ENCODE data around the gene CERK.

The CERK gene

DNA sequence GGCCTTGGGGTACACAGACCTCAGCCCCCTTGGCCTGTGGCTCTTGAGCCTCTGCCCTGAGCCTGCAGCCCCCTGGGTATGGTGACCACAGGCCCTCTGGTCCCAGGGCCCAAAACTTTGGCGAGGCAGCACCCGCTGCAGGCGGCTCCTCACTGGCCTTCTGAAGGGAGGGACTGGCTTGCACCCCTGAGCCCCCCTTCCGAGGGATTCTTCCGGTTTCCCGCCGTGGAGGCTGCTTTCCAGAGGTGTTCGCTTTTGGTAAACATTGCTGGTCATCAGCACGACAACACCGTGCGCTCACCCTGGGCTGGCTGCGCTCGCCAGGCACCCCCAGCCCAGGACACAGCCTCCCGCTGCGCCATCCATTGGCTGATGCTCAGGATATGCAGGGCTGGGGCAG, 75.8 kb downstream of the CERK start:
- no peak for DNase-seq (ENCODE audit: low read depth in 2 of 2)

DNA sequence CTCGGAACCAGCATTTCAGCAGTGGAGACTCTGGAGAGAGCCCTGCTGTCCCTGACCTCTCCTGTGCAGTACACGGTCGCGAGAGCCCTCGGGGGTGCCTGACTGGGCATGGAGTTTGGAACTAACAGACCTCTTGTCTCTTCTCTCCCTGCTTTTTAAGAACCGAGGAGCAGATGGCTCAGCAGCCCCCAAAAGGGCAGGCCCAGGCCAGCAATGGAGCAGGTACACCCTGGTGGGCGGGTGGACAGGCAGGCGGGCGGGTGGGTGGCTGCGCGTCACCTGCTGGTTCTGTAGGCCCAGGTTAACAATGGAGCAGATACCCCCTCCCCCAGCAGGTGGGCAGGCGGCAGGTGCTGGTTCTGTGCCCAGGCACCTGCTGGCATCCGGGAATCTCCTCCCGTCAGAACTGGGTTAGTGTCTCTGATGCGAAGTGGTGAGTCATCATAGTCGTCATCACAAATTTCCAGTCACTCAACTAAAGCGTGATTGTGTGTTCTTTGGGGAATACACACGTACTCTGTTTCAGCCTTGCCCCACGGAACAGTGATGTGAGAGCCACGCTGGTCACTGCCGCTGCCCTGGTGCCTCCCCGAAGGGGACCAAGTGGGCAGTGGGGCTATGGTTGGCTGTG, 76.7 kb downstream of the CERK start:
- DNase-seq (ENCODE audit: low read depth in 2 of 2), result peak in 1 of 2 donors; percentile 52

DNA sequence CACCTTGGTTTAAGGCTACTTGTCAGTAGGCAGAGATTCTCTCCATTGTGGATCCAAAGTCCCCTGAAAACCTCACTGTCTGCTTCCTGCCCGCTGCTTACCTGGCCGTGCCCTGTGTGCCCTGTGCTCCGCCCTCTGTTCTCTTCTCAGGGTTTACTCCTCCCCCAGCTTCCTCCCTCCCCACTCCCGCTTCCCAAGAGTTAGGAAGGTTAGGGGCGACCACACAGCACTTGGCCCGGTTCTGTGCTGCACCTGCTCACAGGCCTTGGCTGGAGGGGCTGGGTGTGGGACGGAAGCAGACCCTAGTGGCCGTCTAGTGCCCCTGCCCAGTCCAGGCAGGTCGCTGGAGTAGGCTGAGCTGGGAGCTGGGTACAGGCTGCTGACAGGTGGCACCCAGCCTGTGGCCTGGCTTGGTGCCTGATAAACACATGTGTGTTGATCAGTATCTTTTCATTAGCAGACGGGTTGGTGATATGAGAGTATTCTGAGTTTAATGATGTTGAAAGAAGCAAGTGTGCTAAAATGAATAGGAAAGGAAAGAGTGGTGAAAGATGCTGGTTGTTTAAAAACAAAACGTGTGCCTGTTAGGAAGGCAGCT, 77.3 kb downstream of the CERK start:
- DNase-seq (ENCODE audit: low read depth in 2 of 2), result no peak

DNA sequence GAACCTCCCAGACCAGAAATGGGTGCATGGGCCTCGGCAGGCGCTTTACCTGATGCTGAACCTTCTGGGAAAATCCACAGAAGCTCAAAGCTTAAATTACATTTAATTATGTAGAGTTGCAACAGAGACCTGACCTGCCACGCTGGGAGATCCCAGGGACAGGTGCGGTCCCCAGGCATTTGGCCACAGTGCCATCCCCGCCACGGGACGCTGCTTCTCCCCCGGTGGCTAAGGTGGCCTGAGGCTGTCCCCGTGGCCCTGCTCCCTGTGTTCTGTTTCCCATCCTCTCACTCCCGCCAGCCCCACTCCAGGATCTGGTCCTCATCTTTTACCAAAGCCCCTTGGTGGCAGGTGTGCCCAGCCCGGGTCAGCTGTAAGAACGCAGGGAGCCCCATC, 78.3 kb downstream of the CERK start:
- no peak for DNase-seq (ENCODE audit: low read depth in 2 of 2)

DNA sequence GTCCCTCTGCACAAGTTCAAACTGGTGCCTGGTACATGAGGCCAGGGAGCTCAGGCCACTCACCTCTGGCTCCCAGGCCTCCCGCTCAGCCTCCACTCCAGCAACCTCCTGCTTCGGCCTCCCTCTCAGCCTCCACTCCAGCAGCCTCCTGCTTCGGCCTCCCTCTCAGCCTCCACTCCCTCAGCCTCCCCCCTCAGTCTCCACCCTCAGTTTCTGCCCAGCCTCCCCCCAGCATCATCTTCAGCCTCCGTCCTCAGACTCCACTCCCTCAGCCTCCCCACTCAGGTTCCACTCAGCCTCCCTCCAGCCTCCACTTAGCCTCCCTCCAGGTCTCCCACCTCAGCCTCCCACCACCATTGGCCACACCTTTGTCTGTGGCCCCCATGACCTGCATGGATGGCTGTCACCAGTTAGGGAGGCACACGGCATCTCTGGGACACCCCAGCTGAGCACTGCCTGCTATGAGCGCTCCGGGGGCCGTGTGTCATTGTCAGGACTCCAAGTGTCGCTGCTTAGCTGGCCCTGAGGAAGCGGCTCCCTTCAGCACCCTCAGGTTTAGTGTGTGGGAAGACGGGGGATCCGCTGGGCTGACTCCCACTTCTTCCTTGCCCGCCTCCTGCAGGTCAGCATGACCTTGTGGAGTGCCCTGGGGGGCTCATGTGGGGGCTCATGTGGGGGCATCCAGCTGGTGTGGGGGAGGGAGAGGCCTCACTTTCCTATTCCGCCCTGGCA, 78.8 kb downstream of the CERK start:
- no peak for DNase-seq (ENCODE audit: low read depth in 2 of 2)

DNA sequence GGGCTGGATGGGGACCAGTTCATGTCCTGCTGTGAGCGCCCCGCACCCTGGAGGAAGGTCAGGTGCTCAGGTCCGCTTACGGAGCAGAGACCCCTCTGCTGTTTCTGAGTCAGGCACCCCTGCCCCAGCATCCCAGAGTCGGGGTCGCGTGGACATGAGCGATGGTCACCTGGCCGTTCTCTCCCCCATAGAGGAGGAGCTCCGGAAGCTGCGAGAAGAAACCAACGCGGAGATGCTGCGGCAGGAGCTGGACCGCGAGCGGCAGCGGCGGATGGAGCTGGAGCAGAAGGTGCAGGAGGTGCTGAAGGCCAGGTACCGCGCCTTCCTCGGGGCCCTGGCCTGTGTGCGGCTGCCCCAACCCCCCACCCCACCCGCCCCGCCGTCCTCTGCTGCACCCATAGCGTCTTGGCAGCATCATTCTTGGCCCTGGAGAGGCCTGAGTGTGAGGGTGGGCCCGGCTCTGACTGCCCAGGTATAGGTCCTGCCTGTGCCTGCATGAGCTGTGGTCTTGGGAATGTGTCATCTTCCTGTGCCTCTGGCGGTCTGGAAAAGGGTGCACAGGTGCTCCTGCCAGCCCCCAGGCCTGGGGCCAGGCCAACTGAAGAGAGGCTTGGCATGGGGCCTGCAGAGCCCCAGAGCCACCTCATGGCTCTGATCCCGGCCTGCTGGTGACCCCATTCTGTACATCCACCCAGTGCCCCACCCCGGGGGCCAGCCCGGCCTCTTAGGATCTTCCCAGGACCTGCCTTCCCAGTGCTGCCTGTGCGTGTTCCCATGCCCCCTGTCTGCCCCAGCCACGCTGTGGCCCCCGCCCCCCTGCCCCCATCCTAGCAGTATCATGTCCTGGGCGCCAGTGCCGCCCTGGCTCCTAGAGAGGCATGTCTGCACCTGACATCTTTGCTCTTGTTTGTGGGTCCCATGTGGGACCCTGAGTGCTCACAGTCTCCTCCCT, 79.8 kb downstream of the CERK start:
- no peak for DNase-seq (ENCODE audit: low read depth in 2 of 2)

DNA sequence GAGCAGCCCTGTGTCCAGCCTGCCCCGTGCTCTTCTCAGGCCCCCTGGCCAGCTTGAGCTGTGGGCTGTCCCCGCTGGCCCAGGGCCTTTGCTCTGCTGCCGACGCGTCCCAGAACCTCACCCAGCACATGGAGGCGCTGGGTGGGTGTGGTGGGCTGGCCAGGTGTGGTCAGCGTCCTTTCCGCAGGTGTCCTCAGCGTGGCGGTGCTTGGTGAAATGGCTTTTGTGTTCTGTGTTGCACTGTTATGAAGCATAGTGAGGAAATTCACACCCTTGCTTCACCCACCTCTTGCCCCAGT, 80.4 kb downstream of the CERK start:
- no peak for DNase-seq (ENCODE audit: low read depth in 2 of 2)

DNA sequence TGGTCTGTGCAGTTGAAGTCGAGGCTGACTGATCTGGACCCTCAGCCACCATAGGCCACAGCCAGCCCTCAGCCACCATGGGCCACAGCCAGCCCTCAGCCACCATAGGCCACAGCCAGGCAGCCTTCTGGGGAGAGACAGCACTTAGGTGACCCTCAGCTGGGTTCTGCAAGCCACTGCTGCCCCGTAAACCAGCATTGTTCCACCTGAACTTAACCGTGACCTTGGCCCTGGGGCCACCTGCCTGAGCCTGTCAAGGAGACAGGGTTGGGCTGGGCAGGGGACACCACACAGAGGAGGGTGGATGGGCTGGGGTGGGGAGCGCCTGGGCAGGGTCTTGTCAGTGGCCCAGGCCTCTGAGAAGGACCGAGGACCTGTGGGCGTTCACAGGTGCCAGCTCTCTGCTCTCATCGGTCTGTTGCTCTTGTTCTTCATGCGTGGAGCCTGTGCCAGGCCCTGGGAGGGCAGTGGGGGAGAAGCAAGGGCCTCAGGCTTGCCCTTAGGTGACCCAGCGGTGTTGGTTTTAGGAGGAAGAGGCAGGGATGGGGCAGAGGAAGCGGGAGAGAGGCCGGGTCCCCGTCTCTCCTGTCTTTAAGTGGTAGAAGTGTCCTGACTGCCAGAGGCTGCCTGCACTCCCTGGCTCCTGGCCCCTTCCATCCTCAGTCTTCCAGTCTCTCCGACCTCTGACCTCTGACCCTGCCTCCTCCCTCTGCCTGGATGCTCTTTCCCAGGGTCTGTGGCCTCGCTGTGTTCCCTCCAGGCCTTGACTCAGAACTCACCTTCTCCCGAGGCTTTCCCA, 81.0 kb downstream of the CERK start:
- DNase-seq (ENCODE audit: low read depth in 2 of 2), result no peak

DNA sequence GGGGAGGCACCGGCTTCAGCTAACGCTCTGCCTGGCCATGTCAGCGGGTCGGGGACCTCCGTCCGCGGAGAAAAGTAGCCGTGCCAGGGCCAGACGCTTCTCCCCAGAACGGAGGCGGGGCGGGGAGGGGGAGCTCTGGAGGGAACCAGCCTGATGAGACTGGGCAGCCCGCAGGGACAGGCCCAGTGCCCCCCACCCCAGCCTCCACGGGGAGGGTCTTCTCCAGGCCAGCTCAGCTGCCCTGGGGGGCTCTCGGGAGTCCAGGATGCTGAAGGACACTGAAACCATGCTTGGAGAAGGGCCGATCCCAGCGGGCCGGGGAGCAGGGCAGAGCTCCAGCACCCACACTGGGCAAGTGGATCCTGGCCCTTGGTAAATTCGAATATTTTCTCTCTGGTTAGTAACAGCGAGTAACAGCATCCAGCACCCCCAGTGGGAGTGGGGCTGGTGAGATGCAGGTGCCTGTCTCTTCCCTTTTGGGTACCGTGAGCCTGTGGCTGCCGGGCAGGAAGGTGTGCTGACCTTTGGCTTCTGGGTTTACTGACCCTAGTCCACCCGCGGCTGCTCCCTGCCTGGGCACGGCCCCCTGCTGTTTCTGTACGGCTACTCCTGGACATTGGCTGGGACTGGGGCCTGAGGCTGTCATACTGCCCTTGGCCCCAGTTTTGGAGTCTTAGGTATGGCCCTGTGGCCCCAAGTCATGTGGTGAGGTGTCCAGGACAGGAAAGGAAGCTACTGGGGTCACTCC, 82.0 kb downstream of the CERK start:
- DNase-seq (ENCODE audit: low read depth in 2 of 2), result no peak

DNA sequence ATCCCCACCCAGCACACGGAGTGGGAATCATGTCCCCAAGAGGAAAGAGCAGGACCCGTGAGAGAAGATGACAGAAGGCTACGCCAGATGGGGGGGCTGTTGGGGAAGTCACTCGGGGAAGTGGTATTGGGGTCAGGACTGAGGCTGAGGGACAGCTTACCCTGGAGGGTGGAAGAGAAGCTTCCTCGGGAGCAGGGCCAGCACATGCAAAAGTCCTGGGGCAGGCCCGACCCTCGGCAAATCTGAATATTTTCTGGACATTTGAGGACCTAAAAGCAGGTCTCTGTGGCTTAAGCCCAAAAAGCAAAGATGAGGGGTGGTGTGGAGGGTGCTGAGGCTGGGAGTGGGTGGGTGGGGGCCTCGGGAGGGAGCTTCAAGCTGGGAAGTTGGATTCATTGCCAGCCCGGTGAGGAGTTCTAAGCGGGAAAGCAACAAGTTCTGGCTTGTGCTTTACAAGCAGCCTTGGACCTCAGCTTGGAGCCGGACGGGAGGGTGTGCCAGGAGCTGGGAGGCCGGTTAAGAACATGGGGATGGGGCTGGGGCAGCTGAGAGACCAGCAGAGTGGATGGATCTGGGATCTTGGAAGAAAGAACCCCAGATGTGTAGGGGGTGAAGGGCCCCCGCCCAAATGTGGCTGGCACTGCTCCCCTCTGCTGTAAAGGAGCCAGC, 83.0 kb downstream of the CERK start:
- DNase-seq (ENCODE audit: low read depth in 2 of 2), result no peak

DNA sequence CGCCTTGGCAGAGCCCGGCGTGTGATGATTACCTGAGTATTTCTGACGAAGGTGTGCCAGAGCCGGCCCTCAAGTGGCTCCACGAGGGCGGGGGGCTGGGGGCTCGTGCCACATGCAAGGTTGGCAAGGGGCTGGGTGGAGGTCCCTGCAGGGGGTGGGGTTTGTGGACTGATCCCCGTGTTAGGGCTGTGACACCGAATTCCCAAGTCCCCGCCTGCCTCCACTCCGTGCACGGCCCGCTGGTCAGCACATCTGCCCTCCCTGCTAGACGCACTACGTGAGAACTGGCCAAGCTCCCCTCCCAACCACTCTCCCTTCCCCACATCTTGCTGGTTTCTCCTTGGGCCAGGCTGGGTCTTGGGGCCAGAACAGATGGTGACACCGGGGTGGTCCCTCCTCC, 83.6 kb downstream of the CERK start:
- no peak for DNase-seq (ENCODE audit: low read depth in 2 of 2)

DNA sequence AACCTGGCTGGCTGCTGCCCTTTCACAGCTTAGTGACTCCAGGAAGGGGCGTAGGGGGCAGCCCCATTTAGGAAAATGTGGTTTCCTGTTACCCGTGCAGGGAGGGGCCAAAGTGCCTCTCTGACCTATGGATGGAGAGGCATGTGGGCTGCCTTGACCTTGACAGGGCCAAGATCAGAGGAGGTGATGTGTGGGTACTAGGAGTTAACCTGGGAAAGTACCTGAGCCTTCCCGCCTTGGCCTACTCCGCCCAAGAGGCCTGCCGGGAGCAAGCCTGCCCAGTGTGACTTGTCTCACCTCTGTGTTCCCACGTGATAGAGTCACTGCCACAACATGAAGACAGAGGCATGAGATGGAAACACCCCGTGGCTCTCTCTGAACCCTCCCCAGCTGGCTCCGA, 84.5 kb downstream of the CERK start:
- DNase-seq (ENCODE audit: low read depth in 2 of 2), result peak in 1 of 2 donors; percentile 27

DNA sequence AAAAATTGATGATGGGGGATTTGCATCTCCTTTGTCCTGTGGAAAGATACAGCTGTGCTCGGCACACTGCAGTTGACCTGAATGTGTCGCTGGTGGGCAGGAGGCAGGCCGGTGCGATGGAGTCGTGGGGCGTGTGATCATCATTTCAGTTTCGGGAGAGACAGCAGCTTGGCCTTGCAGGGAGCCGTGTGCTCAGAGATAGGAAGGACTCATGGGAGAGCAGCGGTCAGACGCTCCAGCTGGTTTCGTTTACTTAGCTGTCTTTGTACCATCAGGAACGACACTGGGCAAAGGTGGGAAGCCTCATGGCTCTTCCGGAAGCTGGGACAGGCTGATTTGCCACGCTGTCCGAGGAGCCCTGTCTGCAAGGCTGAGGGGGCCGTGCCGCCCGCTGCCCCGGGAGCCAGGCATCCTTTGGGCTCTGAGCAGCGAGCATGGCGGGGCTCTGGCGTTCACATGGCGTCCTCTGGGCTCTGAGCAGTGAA, 85.2 kb downstream of the CERK start:
- DNase-seq (ENCODE audit: low read depth in 2 of 2), result no peak

DNA sequence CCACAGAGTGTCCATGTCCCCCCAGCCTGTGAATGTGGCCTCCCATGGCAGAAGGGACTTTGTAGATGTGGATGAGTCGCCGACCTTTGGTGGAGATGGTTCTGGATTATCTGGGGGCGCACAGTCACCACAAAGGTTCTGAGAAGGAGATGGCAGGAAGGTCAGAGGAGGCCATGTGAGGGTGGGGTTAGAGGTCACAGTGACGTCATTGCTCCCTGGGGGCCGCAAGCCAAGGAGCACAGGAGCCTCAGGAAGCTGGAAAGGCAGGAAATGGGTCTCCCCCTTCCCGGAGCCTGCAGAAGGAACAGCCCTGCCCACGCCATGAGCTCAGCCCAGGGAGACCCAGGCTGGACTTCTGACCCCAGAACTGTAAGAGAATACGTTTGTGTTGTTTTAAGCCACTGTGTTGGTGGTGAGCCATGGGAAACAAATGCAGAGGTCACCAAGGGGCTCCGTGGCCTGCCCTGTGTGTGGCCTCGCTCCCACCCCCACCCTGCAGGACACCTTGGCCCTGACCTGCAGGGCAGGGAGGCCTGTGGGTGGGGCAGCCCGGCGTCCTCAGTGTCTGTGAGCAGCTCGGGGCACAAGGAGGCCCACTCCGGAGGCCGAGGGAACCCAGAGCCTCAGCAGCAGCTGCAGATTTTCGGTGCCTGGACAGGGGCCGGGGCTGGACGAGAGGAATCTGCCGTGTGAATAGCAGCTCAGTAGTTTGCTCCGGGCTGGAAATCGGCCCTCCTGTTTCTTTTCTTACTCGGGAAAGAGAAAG, 85.8 kb downstream of the CERK start:
- no peak for DNase-seq (ENCODE audit: low read depth in 2 of 2)

DNA sequence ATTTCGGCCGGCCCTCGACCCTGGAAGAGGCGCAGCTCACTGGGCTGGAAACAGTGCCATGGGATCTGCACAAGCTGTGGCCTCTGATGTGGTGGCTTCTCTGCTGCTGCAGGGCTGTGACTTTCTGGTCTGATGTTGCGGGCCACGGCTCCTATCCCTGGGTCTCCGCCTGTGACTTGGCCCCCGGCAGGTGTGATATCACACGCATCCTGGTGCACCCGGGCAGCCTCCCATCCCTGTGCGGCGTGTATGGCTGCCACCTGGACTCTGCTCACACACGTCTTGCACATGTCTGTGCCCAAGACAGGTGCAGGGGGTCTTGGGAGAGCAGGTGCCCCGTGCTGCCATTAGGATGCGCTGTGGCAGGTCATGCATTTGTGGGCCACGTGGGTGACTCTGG, 86.7 kb downstream of the CERK start:
- no peak for DNase-seq (ENCODE audit: low read depth in 2 of 2)

DNA sequence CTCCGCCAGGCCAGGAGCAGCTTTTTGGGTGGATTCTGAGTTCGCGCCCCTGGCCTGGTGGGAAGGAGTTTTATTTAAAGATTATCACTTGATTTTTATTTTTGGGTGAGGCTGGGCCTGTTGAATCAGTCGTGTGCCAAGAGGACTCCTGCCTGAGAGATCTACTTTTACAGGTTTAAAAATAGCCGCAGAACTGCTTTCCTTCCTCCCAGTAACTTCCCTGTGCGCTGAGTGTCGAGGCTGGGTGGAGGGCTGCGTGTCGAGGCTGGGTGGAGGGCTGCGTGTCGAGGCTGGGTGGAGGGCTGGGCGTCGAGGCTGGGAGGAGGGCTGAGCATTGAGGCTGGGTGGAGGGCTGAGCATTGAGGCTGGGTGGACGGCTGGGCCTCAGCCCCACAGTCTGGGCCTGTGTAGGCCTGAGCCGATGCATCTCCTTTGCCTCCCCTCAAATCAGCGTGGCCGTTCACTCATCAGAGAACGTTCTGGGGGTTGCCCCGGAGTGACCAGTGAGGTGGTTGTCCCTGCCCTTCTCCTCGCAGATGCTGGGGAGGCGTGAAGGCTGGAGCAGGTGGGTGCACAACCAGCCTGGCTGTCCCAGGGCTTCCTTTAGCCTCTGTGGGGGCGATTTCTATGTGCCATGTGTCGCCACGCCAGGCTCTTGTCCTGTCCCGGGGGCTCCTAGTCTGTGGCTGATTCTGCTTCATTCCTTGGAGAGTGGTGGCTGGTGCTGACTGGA, 87.8 kb downstream of the CERK start:
- DNase-seq (ENCODE audit: low read depth in 2 of 2), result no peak

DNA sequence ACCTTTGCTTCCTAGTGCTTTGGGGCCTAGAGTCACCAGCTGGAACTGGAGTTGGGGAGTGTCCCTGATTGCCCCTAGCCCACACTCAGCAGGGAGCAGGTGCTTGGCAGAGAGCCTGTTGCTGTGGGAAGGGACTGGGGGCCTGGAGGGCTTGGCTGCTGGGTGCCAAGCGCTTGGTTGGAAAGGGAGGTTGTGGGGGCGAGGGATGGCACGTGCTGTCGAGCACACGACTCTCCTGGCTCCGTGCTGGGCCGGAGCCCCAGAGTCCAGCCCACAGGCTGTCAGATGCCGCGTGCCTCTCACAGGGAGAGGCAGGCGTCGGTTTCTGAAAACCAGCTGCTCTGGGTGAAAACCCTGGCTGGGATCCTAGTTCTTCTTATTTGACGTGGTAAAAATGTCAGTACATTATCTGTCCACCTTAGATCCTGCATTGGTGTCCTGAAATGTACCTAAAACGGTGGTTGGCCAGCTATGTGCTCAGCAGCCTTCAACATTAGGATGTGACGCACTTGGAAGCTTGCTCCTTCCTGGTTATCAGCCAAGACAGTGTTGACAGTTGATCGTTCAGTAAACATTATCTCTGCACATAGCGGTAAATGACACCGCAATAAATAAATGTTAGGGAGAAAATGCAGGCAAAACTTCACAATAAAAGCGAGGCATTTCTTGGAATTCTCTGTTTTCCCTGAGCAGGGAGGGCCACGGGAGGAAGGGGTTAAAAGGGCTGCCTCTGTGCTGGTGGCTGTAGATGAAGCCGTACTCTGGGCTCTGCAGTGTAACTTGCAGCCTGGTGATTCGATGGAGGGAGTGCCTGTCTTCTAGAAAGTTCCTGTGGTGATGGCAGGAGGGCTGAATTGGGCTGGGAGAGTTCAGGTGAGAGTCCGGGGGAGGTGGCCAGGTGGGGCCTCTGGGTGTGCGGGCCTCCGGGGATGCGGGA, 88.6 kb downstream of the CERK start:
- DNase-seq (ENCODE audit: low read depth in 2 of 2), result no peak
